ENCODE results near the gene OR2F1.
A peak's percentile ranks its signal among the peaks of the same experiment; 100 is the strongest.

OR2F1 gene

GRCh38 chr7:143954544-143954943, at the start of gene OR2F1:
OR2F1 (plus strand) TSS chr7:143954844; CDS start chr7:143959971, 5,127 bp downstream.
- no peak for TF ChIP-seq CTCF (conservative IDR thresholded peaks at IDR 0.05; ENCODE audit: low read depth, low read length)
- DNase-seq (ENCODE audit: low read depth), result no peak
- no peak within 1 kb of the TSS for H3K4me3 ChIP-seq (ENCODE audit: low read depth, low read length)

- no peak overlapping the region for H3K4me3 ChIP-seq (ENCODE audit: low read depth, low read length)
- TF ChIP-seq CTCF (conservative IDR thresholded peaks at IDR 0.05; ENCODE audit: low read depth, low read length), result no peak
- DNase-seq (ENCODE audit: low read depth), result no peak
Observed at GRCh38 chr7:143905509-143905908, 49.1 kb upstream of the OR2F1 start.

- no peak for DNase-seq (ENCODE audit: low read depth)
- no peak for TF ChIP-seq CTCF (conservative IDR thresholded peaks at IDR 0.05; ENCODE audit: low read depth, low read length)
- H3K4me3 ChIP-seq (ENCODE audit: low read depth, low read length), result no peak overlapping the region
Observed at GRCh38 chr7:143906151-143906550, 48.5 kb upstream of the OR2F1 start.

- no peak for TF ChIP-seq CTCF (conservative IDR thresholded peaks at IDR 0.05; ENCODE audit: low read depth, low read length)
- H3K4me3 ChIP-seq (ENCODE audit: low read depth, low read length), result no peak overlapping the region
- DNase-seq (ENCODE audit: low read depth), result no peak
Observed at GRCh38 chr7:143906895-143907294, 47.7 kb upstream of the OR2F1 start.

- no peak overlapping the region for H3K4me3 ChIP-seq (ENCODE audit: low read depth, low read length)
- DNase-seq (ENCODE audit: low read depth), result no peak
- no peak for TF ChIP-seq CTCF (conservative IDR thresholded peaks at IDR 0.05; ENCODE audit: low read depth, low read length)
Observed at GRCh38 chr7:143908120-143908519, 46.5 kb upstream of the OR2F1 start.

- no peak for TF ChIP-seq CTCF (conservative IDR thresholded peaks at IDR 0.05; ENCODE audit: low read depth, low read length)
- H3K4me3 ChIP-seq (ENCODE audit: low read depth, low read length), result no peak overlapping the region
- DNase-seq (ENCODE audit: low read depth), result no peak
Observed at GRCh38 chr7:143909863-143910262, 44.8 kb upstream of the OR2F1 start.

- DNase-seq (ENCODE audit: low read depth), result peak; percentile 39
- TF ChIP-seq CTCF (conservative IDR thresholded peaks at IDR 0.05; ENCODE audit: low read depth, low read length), result no peak
- no peak overlapping the region for H3K4me3 ChIP-seq (ENCODE audit: low read depth, low read length)
Observed at GRCh38 chr7:143910473-143911248, 44.0 kb upstream of the OR2F1 start.

Data from choroid plexus epithelial cell (primary cell).